Measurements from ENCODE around the gene PPP2R5D. TPM values are rescaled to one million over a fixed set of nuclear protein-coding genes. Genes with fewer than 3 reads are reported as not detected.

The PPP2R5D gene
- total and polyA plus RNA-seq, 4 donors, result 6.7 to 13.9 (median 13.2) TPM

GRCh38 chr6:43053545-43054205 is 69.3 kb downstream of the PPP2R5D start, which contains the start of gene CUL7:
Gene CUL7, minus strand, starts transcription at chr6:43053851. Its CDS starts 1,063 bp downstream, at chr6:43052788.
- peaks cover 0 to 35% (median 13%) of the 10 kb centered on the region in 4 donors for H3K36me3 ChIP-seq (ENCODE audit: control insufficient read depth in 4 of 4, insufficient read depth in 3 of 4, low read depth in 1 of 4, low read length in 3 of 4)
- 2% methylated on average over 45 of the region's 45 CpGs for WGBS
- peak within 1 kb of the TSS; percentile 50 to 67 for H3K9ac ChIP-seq (ENCODE audit: low read depth in 1 of 2, low read length in 2 of 2)
- H3K4me1 ChIP-seq (ENCODE audit: control insufficient read depth in 4 of 4, insufficient read depth in 4 of 4, low read length in 3 of 4), result peaks cover 2 to 27% (median 21%) of the 10 kb centered on the region in 4 donors
- H3K9me3 ChIP-seq (ENCODE audit: control insufficient read depth in 4 of 4, low read length in 3 of 4), result no peaks in the 10 kb centered on the region
- H3K4me3 ChIP-seq (ENCODE audit: low read depth in 1 of 3, low read length in 3 of 3), result peak within 1 kb of the TSS; percentile 64 to 85 (median 68)
- DNase-seq (ENCODE audit: low spot score), result peak; percentile 91
- TF ChIP-seq GABPA (IDR thresholded peaks at IDR 0.05 in 1 of 2, conservative IDR thresholded peaks at IDR 0.05 in 1 of 2), result peak; percentile 67 to 92
- no peak for TF ChIP-seq ZBTB33 (IDR thresholded peaks at IDR 0.05)
- TF ChIP-seq REST (IDR thresholded peaks at IDR 0.05), result peak; percentile 57
- TF ChIP-seq HNF4A (conservative IDR thresholded peaks at IDR 0.05), result peak; percentile 56 to 62
- TF ChIP-seq JUND (IDR thresholded peaks at IDR 0.05), result peak in 1 of 2 donors; percentile 61
- TF ChIP-seq HNF4G (IDR thresholded peaks at IDR 0.05), result no peak
- TF ChIP-seq YY1 (IDR thresholded peaks at IDR 0.05), result peak; percentile 90
- TF ChIP-seq RXRA (IDR thresholded peaks at IDR 0.05), result peak; percentile 58 to 59
- peak; percentile 98 for TF ChIP-seq MAX (IDR thresholded peaks at IDR 0.05)
- no peak for TF ChIP-seq FOXA1 (IDR thresholded peaks at IDR 0.05)
- no peak for TF ChIP-seq FOXA2 (IDR thresholded peaks at IDR 0.05)
- peak; percentile 75 for TF ChIP-seq NR2F2 (IDR thresholded peaks at IDR 0.05)
- TF ChIP-seq TAF1 (conservative IDR thresholded peaks at IDR 0.05), result peak; percentile 38
- no peak for TF ChIP-seq CTCF (IDR thresholded peaks at IDR 0.05; ENCODE audit: low read depth, low read length, missing input control)
- peak; percentile 32 to 52 for TF ChIP-seq RAD21 (IDR thresholded peaks at IDR 0.05)
- TF ChIP-seq SP1 (IDR thresholded peaks at IDR 0.05), result peak; percentile 73
- TF ChIP-seq EGR1 (IDR thresholded peaks at IDR 0.05; ENCODE audit: low read depth in 2 of 2), result peak; percentile 91 to 94
- TF ChIP-seq ATF3 (IDR thresholded peaks at IDR 0.05), result no peak
- H3K27me3 ChIP-seq (ENCODE audit: control insufficient read depth in 4 of 4, insufficient read depth in 4 of 4, low read length in 3 of 4), result no peaks in the 10 kb centered on the region
- peak within 1 kb of the TSS; percentile 47 to 82 for H3K27ac ChIP-seq (ENCODE audit: low read depth in 1 of 2, low read length in 2 of 2)
